Cardiac septum (tissue), 1 donor: ENCODE data around the gene CHCHD6. TPM values are rescaled to one million over a fixed set of nuclear protein-coding genes. Genes with fewer than 3 reads are reported as not detected.

Source experiments
- DNase-seq: peaks from one replicate; pipeline ENCODE4 v3.0.0-alpha.2; 2020; ENCODE audit warnings: low spot score
- intact Hi-C: fragments of 100-400 bp; cut with DNase I; formaldehyde crosslinking; loops from one replicate; pipeline ENCODE4 v1.14.0; 2022
- total RNA-seq: library from RNA; stranded (reverse); fragmentation: NEBNext Ultra II Directional; extraction: Animal tissue kit (Norgen Biotek cat#: 25700); gene quantifications from one replicate; pipeline ENCODE4 v1.2.1, GENCODE V29; 2021
- donor health status: DM: no; HTN: no; CAD: no.

Gene CHCHD6
- total RNA-seq, 1 donor from 2014 or later, result 12.1 TPM

- intact Hi-C loops, result loop anchor here (5.0 kb wide), 1 partner anchor 137 kb away; no protein-coding TSS in a partner anchor
- no peak for DNase-seq
These were observed 296.7 kb downstream of the CHCHD6 start for GRCh38 chr3:127000761-127001160.

- intact Hi-C loops, result loop anchor here (5.0 kb wide), 1 partner anchor 136 kb away; no protein-coding TSS in a partner anchor
- no peak for DNase-seq
These were observed 297.6 kb downstream of the CHCHD6 start for GRCh38 chr3:127001486-127002194.

GRCh38 chr3:127002195-127003174 lies 298.4 kb downstream of the CHCHD6 start:
- intact Hi-C loops, result loop anchor here (5.0 kb wide), 1 partner anchor 135 kb away; no protein-coding TSS in a partner anchor
- DNase-seq, result peak; percentile 93

GRCh38 chr3:127003175-127003555 lies 299.1 kb downstream of the CHCHD6 start:
- intact Hi-C loops, result loop anchor here (5.0 kb wide), 1 partner anchor 134 kb away; no protein-coding TSS in a partner anchor

GRCh38 chr3:127003601-127004280 lies 299.7 kb downstream of the CHCHD6 start:
- intact Hi-C loops, result loop anchor here (5.0 kb wide), 1 partner anchor 134 kb away; no protein-coding TSS in a partner anchor
- DNase-seq, result no peak

More at GRCh38 chr3:127003175-127003555, 299.1 kb downstream of the CHCHD6 start:
- DNase-seq, result no peak

GRCh38 chr3:127004641-127005397 lies 300.8 kb downstream of the CHCHD6 start:
- DNase-seq, result no peak
- intact Hi-C loops, result loop anchor here (5.0 kb wide), 1 partner anchor 132 kb away; no protein-coding TSS in a partner anchor

- intact Hi-C loops, result no loop called here
- no peak for DNase-seq
These were observed 301.9 kb downstream of the CHCHD6 start for GRCh38 chr3:127005864-127006500.

- intact Hi-C loops, result no loop called here
- DNase-seq, result no peak
These were observed 302.9 kb downstream of the CHCHD6 start for GRCh38 chr3:127006781-127007436.

- DNase-seq, result no peak
- intact Hi-C loops, result no loop called here
These were observed 304.2 kb downstream of the CHCHD6 start for GRCh38 chr3:127008236-127008635.

- intact Hi-C loops, result no loop called here
- no peak for DNase-seq
These were observed 305.5 kb downstream of the CHCHD6 start for GRCh38 chr3:127009531-127009930.

Other genes starting within 250 kb of the CHCHD6 start
- 22.0 TPM for gene ZXDC, start 228.3 kb upstream of the CHCHD6 start, total RNA-seq
- not detected for gene UROC1, start 186.5 kb upstream of the CHCHD6 start, total RNA-seq
- gene CHST13, start 180.1 kb upstream of the CHCHD6 start, total RNA-seq, result 0.16 TPM
- not detected for gene C3orf22, start 145.3 kb upstream of the CHCHD6 start, total RNA-seq
- 5.1 TPM for gene TXNRD3, start 49.1 kb upstream of the CHCHD6 start, total RNA-seq